NT2/D1 (cell line): ENCODE measurements around the gene SDK1.

Experiments used
- DNase-seq: peaks from one replicate; pipeline ENCODE4 v3.0.0-alpha.2; 2011; ENCODE audit warnings: low read depth, low spot score
- H3K27me3 ChIP-seq: 2 replicates; pipeline ENCODE4 v1.6.0; 2011; ENCODE audit warnings: mild to moderate bottlenecking; ENCODE audit not compliant: insufficient read length, insufficient read depth
- H3K36me3 ChIP-seq: 2 replicates; pipeline ENCODE4 v1.6.1; 2011; ENCODE audit warnings: mild to moderate bottlenecking, low read length, mixed read lengths; ENCODE audit not compliant: insufficient read depth, insufficient read length
- H3K4me1 ChIP-seq: 2 replicates; pipeline ENCODE4 v1.5.1; 2011; ENCODE audit not compliant: insufficient read depth, insufficient read length
- H3K4me3 ChIP-seq: 2 replicates; pipeline ENCODE4 v1.5.1; 2011; ENCODE audit warnings: low read depth; ENCODE audit not compliant: insufficient read length
- H3K9ac ChIP-seq: 2 replicates; pipeline ENCODE4 v1.6.0; 2011; ENCODE audit warnings: low read depth; ENCODE audit not compliant: insufficient read length
- H3K9me3 ChIP-seq: 2 replicates; pipeline ENCODE4 v1.5.1; 2011; ENCODE audit warnings: mild to moderate bottlenecking, low read length; ENCODE audit not compliant: insufficient read depth
- SUZ12 ChIP-seq: IDR thresholded peaks from 2 replicates; pipeline ENCODE4 v1.6.1; 2011; ENCODE audit not compliant: insufficient read length, insufficient read depth; ENCODE audit errors: extremely low read depth
- YY1 ChIP-seq: IDR thresholded peaks from 2 replicates; pipeline ENCODE4 v1.6.1; 2011; ENCODE audit not compliant: insufficient read length, insufficient read depth
- ZNF274 ChIP-seq: IDR thresholded peaks from 2 replicates; pipeline ENCODE4 v1.6.1; 2011; ENCODE audit warnings: mild to moderate bottlenecking, low read depth, low read length

SDK1 gene

DNA sequence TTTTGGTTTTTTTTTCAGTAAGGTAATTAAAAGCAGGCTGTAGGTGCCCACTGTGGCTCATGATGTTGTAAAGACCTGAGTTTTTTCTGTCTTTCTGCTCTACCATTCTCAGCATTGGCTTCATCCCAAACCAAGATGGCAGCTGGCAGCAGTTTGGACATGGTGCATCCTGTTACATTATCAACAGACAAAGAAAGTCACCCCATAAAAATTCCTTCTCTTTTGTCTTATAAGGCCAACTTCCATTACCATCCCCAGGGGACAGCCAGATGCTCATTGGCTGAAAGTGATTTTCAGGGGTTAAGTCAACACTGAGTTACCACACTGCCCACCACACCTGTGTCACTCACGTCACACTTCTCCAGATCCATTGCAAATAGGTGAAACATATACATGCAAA, 558.4 kb downstream of the SDK1 start:
- no peak overlapping the region for H3K4me3 ChIP-seq
- H3K9ac ChIP-seq = no peak overlapping the region
- DNase-seq = no peak
- H3K9me3 ChIP-seq = peaks cover 18% of the 10 kb centered on the region
- TF ChIP-seq YY1 (no peak), ZNF274 (no peak), SUZ12 (no peak)
- H3K27me3 ChIP-seq = no peaks in the 10 kb centered on the region
- H3K4me1 ChIP-seq = no peaks in the 10 kb centered on the region
- H3K36me3 ChIP-seq = no peaks in the 10 kb centered on the region

DNA sequence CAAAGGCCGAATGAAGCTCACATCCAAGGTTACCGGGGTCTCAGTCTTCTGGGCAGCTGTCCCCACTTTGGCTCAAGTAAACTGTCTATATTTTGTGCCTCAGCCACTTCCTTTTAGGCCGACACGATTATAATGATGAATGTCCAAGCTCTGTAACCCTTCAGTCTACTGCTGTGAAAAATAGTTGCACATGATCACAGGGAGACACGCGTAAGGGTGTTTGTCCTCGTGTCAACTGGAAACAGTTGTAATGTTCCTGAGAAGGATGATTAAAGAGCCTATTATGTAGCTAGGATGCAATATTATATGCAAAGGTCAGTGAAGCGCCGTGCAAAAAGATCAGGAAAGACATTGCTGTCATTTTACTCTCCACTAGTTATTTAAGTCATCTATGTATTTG, 559.9 kb downstream of the SDK1 start:
- H3K4me3 ChIP-seq = no peak overlapping the region
- no peak for DNase-seq
- TF ChIP-seq YY1 (no peak), SUZ12 (no peak), ZNF274 (no peak)
- no peaks in the 10 kb centered on the region for H3K4me1 ChIP-seq
- H3K36me3 ChIP-seq = no peaks in the 10 kb centered on the region
- H3K9ac ChIP-seq = no peak overlapping the region
- H3K9me3 ChIP-seq = peaks cover 20% of the 10 kb centered on the region
- H3K27me3 ChIP-seq = no peaks in the 10 kb centered on the region

GRCh38 chr7:3861386-3861785, 560.3 kb downstream of the SDK1 start:
- no peaks in the 10 kb centered on the region for H3K4me1 ChIP-seq
- H3K4me3 ChIP-seq = no peak overlapping the region
- no peak overlapping the region for H3K9ac ChIP-seq
- peaks cover 20% of the 10 kb centered on the region for H3K9me3 ChIP-seq
- no peak for DNase-seq
- TF ChIP-seq YY1 = no peak
- TF ChIP-seq SUZ12 = no peak
- TF ChIP-seq ZNF274 = no peak
- H3K27me3 ChIP-seq = no peaks in the 10 kb centered on the region
- H3K36me3 ChIP-seq = no peaks in the 10 kb centered on the region

DNA sequence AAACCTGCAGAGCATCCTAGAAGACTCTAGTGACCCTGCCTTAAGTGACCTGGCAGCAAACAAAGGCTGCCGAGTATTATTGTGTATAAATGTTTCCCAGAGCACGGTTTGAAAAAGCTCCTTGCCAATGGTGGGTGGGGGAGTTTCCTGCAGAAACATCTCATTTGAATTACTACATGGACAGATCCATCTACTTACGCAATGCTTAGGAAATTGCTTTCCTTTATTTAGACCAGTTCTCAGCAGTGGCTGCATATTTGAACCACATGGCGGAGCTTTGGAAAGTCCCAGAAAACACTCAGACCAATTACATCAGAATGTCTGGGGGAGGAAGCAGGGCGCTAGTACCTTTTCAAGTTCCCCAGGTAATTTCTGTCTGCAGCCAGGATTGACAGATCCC, 560.9 kb downstream of the SDK1 start:
- H3K4me1 ChIP-seq = no peaks in the 10 kb centered on the region
- H3K36me3 ChIP-seq = no peaks in the 10 kb centered on the region
- H3K27me3 ChIP-seq = no peaks in the 10 kb centered on the region
- no peak for DNase-seq
- H3K9me3 ChIP-seq = peaks cover 20% of the 10 kb centered on the region
- no peak overlapping the region for H3K9ac ChIP-seq
- H3K4me3 ChIP-seq = no peak overlapping the region
- TF ChIP-seq SUZ12 = no peak
- TF ChIP-seq ZNF274 = no peak
- no peak for TF ChIP-seq YY1

GRCh38 chr7:3862774-3863173, 561.7 kb downstream of the SDK1 start:
- no peak overlapping the region for H3K9ac ChIP-seq
- H3K9me3 ChIP-seq = peaks cover 20% of the 10 kb centered on the region
- TF ChIP-seq SUZ12 (no peak), ZNF274 (no peak), YY1 (no peak)
- no peaks in the 10 kb centered on the region for H3K36me3 ChIP-seq
- H3K4me1 ChIP-seq = no peaks in the 10 kb centered on the region
- no peak overlapping the region for H3K4me3 ChIP-seq
- H3K27me3 ChIP-seq = no peaks in the 10 kb centered on the region
- no peak for DNase-seq

- TF ChIP-seq ZNF274 (no peak), YY1 (no peak), SUZ12 (no peak)
- H3K36me3 ChIP-seq = no peaks in the 10 kb centered on the region
- H3K4me3 ChIP-seq = no peak overlapping the region
- DNase-seq = no peak
- H3K27me3 ChIP-seq = no peaks in the 10 kb centered on the region
- no peak overlapping the region for H3K9ac ChIP-seq
- H3K9me3 ChIP-seq = peaks cover 26% of the 10 kb centered on the region
- no peaks in the 10 kb centered on the region for H3K4me1 ChIP-seq
Measured at GRCh38 chr7:3866277-3866676, 565.2 kb downstream of the SDK1 start.

DNA sequence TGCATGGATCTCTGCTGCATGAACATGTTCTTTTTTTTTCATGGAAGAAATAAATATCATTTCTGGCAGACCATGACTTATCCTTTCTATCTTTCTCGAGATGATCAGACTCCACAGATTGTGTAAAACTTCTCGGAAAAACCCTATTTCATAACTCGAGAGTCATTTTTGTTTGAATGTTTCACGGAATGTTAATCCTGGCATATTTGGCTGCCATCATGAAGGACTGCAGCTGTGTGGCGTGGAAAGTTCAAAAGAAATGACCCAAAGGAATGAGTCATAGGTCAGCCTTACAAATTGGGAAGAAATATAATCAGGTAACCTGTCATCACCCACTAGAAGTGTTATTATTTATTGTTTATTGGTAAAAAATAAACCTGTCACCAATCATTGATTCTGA, 566.8 kb downstream of the SDK1 start:
- TF ChIP-seq SUZ12 = no peak
- no peak for TF ChIP-seq ZNF274
- no peak for TF ChIP-seq YY1
- Histone ChIP-seq H3K36me3 (no peaks in the 10 kb centered on the region), H3K27me3 (no peaks in the 10 kb centered on the region), H3K4me1 (no peaks in the 10 kb centered on the region), H3K9ac (no peak overlapping the region), H3K9me3 (peaks cover 31% of the 10 kb centered on the region), H3K4me3 (no peak overlapping the region)
- DNase-seq = no peak

GRCh38 chr7:3879355-3880075, 578.5 kb downstream of the SDK1 start:
- DNase-seq = no peak

More at GRCh38 chr7:3879355-3880075, 578.5 kb downstream of the SDK1 start:
- no peaks in the 10 kb centered on the region; the same call in 1 of the 2 replicates for H3K9me3 ChIP-seq
- H3K27me3 ChIP-seq = no peaks in the 10 kb centered on the region
- H3K4me1 ChIP-seq = no peaks in the 10 kb centered on the region
- H3K36me3 ChIP-seq = no peaks in the 10 kb centered on the region
- no peak overlapping the region for H3K9ac ChIP-seq
- TF ChIP-seq YY1 (no peak), ZNF274 (no peak), SUZ12 (no peak)
- no peak overlapping the region for H3K4me3 ChIP-seq
